Testis (tissue), 3 donors: ENCODE data around the gene DTD2. TPM values are rescaled to one million over a fixed set of nuclear protein-coding genes. Genes with fewer than 3 reads are reported as not detected.

Source experiments
- DNase-seq: peaks from one replicate; pipeline ENCODE4 v3.0.0-alpha.2; 2019
- H3K27ac ChIP-seq, 2 donors: fragments of 200-600 bp; sonication (generic); one replicate each; pipeline ENCODE4 v1.5.1; 2019
- H3K27me3 ChIP-seq: fragments of 200-600 bp; sonication (generic); one replicate; pipeline ENCODE4 v1.5.1; 2019
- H3K36me3 ChIP-seq: fragments of 200-600 bp; sonication (generic); one replicate; pipeline ENCODE4 v1.5.1; 2017; ENCODE audit warnings: low read depth; ENCODE audit errors: missing control alignments
- H3K4me1 ChIP-seq: fragments of 200-600 bp; sonication (generic); one replicate; pipeline ENCODE4 v1.5.1; 2019
- H3K4me3 ChIP-seq, 2 donors: fragments of 200-600 bp; sonication (generic); one replicate each; pipeline ENCODE4 v1.5.1; 2017 to 2019
- H3K9me3 ChIP-seq: fragments of 200-600 bp; sonication (generic); one replicate; pipeline ENCODE4 v1.5.1; 2017
- CTCF ChIP-seq, 3 experiments: fragments of 450-650 bp in 2 of 3; fragments of 200-600 bp in 1 of 3; sonication (generic) in 1 of 3; IDR thresholded peaks; one replicate each; pipeline ENCODE4 v1.5.1; 2016 to 2019; ENCODE audit warnings: antibody characterized with exemption in 3 of 3, mild to moderate bottlenecking in 2 of 3, moderate library complexity in 1 of 3
- POLR2A ChIP-seq: fragments of 450-650 bp; IDR thresholded peaks from one replicate; pipeline ENCODE4 v1.6.1; 2017; ENCODE audit warnings: antibody characterized with exemption, mild to moderate bottlenecking, moderate library complexity
- WGBS, 2 donors: methylation state at CpG; one replicate each; pipeline ENCODE4 v1.1.5; 2018; 5-methylcytosine and 5-hydroxymethylcytosine counted together
- intact Hi-C: fragments of 100-400 bp; cut with DNase I; formaldehyde crosslinking; loops from one replicate; pipeline ENCODE4 v1.15.1; 2023; ENCODE audit warnings: low total_unique reads
- polyA plus RNA-seq: library from polyadenylated mRNA; stranded (reverse); fragments of 350-450 nt; fragmentation: Illumina TruSeq; extraction: RNeasy Lipid Tissue Mini Kit (QIAGEN cat#74804); gene quantifications from one replicate; pipeline ENCODE4 v1.2.3, GENCODE V29; 2014; ENCODE audit warnings: low read depth, low replicate concordance; ENCODE audit not compliant: insufficient read depth
- total RNA-seq, 2 donors: library from RNA; depleted of rRNA; stranded (reverse); fragments of >200 nt; gene quantifications; one replicate each; pipeline ENCODE4 v1.2.3, GENCODE V29; 2016

Gene DTD2
- total and polyA plus RNA-seq, 3 donors from 2014 or later = 16.5 to 64.9 (median 56.7) TPM

GRCh38 chr14:31410048-31410650, 47.2 kb downstream of the DTD2 start:
- Histone ChIP-seq H3K27ac (no peak overlapping the region), H3K9me3 (no peaks in the 10 kb centered on the region)
- intact Hi-C loops = no loop called here

GRCh38 chr14:31408421-31408820, 48.9 kb downstream of the DTD2 start:
- DNase-seq = no peak
- H3K9me3 ChIP-seq = no peaks in the 10 kb centered on the region
- intact Hi-C loops = no loop called here
- TF ChIP-seq CTCF (IDR thresholded peaks at IDR 0.05) (no peak), POLR2A (no peak)
- H3K36me3 ChIP-seq = no peaks in the 10 kb centered on the region
- no peak overlapping the region for H3K4me3 ChIP-seq
- WGBS, 2 donors = 94 to 97% methylated on average over 1 of the region's 1 CpG
- H3K27me3 ChIP-seq = no peaks in the 10 kb centered on the region
- no peak overlapping the region for H3K27ac ChIP-seq
- no peaks in the 10 kb centered on the region for H3K4me1 ChIP-seq

More at GRCh38 chr14:31410048-31410650, 47.2 kb downstream of the DTD2 start:
- Histone ChIP-seq H3K4me3 (no peak overlapping the region), H3K27me3 (no peaks in the 10 kb centered on the region), H3K36me3 (no peaks in the 10 kb centered on the region), H3K4me1 (no peaks in the 10 kb centered on the region)
- 79 to 88% methylated on average over 3 of the region's 3 CpGs for WGBS, 2 donors
- DNase-seq = no peak
- no peak for TF ChIP-seq POLR2A
- TF ChIP-seq CTCF (IDR thresholded peaks at IDR 0.05) = no peak

- Histone ChIP-seq H3K9me3 (no peaks in the 10 kb centered on the region), H3K27me3 (no peaks in the 10 kb centered on the region), H3K27ac (no peak overlapping the region), H3K4me1 (no peaks in the 10 kb centered on the region), H3K36me3 (no peaks in the 10 kb centered on the region), H3K4me3 (no peak overlapping the region)
- TF ChIP-seq POLR2A = no peak
- no peak for TF ChIP-seq CTCF (IDR thresholded peaks at IDR 0.05)
- 78 to 79% methylated on average over 4 of the region's 4 CpGs for WGBS, 2 donors
- intact Hi-C loops = no loop called here
- no peak for DNase-seq
Observed at GRCh38 chr14:31405599-31406232, 51.6 kb downstream of the DTD2 start.

GRCh38 chr14:31405106-31405505, 52.2 kb downstream of the DTD2 start:
- 96 to 97% methylated on average over 8 of the region's 8 CpGs for WGBS, 2 donors
- H3K27me3 ChIP-seq = no peaks in the 10 kb centered on the region
- H3K4me3 ChIP-seq = no peak overlapping the region
- TF ChIP-seq POLR2A (no peak), CTCF (IDR thresholded peaks at IDR 0.05) (no peak)
- intact Hi-C loops = no loop called here
- no peaks in the 10 kb centered on the region for H3K4me1 ChIP-seq
- no peaks in the 10 kb centered on the region for H3K36me3 ChIP-seq
- no peak for DNase-seq
- no peak overlapping the region for H3K27ac ChIP-seq
- no peaks in the 10 kb centered on the region for H3K9me3 ChIP-seq

GRCh38 chr14:31403707-31404106, 53.6 kb downstream of the DTD2 start:
- Histone ChIP-seq H3K27ac (no peak overlapping the region), H3K4me1 (no peaks in the 10 kb centered on the region), H3K27me3 (no peaks in the 10 kb centered on the region), H3K9me3 (no peaks in the 10 kb centered on the region), H3K4me3 (no peak overlapping the region), H3K36me3 (no peaks in the 10 kb centered on the region)
- intact Hi-C loops = no loop called here
- DNase-seq = no peak
- WGBS, 2 donors = 88 to 96% methylated on average over 3 of the region's 3 CpGs
- TF ChIP-seq CTCF (IDR thresholded peaks at IDR 0.05) (no peak), POLR2A (no peak)
